Loucy (cell line): ENCODE data around the gene SEMA5A.

Experiments
- H2AFZ ChIP-seq: fragments of 200-600 bp; sonication (generic); 2 replicates; pipeline ENCODE4 v1.6.0; 2016; ENCODE audit warnings: antibody characterized with exemption, mild to moderate bottlenecking, low read length, moderate library complexity
- H3F3A ChIP-seq: fragments of 200-600 bp; 2 replicates; pipeline ENCODE4 v1.6.0; 2016; ENCODE audit warnings: antibody characterized with exemption, low read depth, mild to moderate bottlenecking
- H3K27me3 ChIP-seq: fragments of 200-600 bp; sonication (generic); 2 replicates; pipeline ENCODE4 v1.6.1; 2014; ENCODE audit warnings: low read length, mild to moderate bottlenecking; ENCODE audit not compliant: insufficient read depth, poor library complexity, severe bottlenecking
- H3K36me3 ChIP-seq: fragments of 200-600 bp; sonication (generic); 2 replicates; pipeline ENCODE4 v1.6.1; 2016; ENCODE audit warnings: low read length; ENCODE audit not compliant: insufficient read depth
- H3K4me1 ChIP-seq: fragments of 200-600 bp; sonication (generic); 2 replicates; pipeline ENCODE4 v1.5.1; 2014; ENCODE audit warnings: low read length, mild to moderate bottlenecking; ENCODE audit not compliant: insufficient read depth, poor library complexity, severe bottlenecking
- H3K4me2 ChIP-seq: fragments of 200-600 bp; sonication (generic); 2 replicates; pipeline ENCODE4 v1.6.0; 2014; ENCODE audit warnings: antibody characterized with exemption, low read length, low read depth, mild to moderate bottlenecking; ENCODE audit not compliant: poor library complexity, severe bottlenecking
- H3K4me3 ChIP-seq: fragments of 200-600 bp; sonication (generic); 2 replicates; pipeline ENCODE4 v1.5.1; 2014; ENCODE audit warnings: low read length, mild to moderate bottlenecking, mixed read lengths; ENCODE audit not compliant: poor library complexity, severe bottlenecking
- H3K79me2 ChIP-seq: fragments of 200-600 bp; sonication (generic); 2 replicates; pipeline ENCODE4 v1.6.1; 2014; ENCODE audit warnings: low read length; ENCODE audit not compliant: insufficient read depth
- H3K9ac ChIP-seq: fragments of 200-600 bp; sonication (generic); 2 replicates; pipeline ENCODE4 v1.6.0; 2014; ENCODE audit warnings: mild to moderate bottlenecking, low read depth, low read length, moderate library complexity; ENCODE audit not compliant: poor library complexity, severe bottlenecking
- H3K9me2 ChIP-seq: fragments of 200-600 bp; sonication (generic); replicated peaks from 2 replicates; pipeline ENCODE4 v1.6.1; 2016; ENCODE audit warnings: low read depth, low read length, mixed read lengths
- H3K9me3 ChIP-seq: fragments of 200-600 bp; sonication (generic); 2 replicates; pipeline ENCODE4 v1.6.1; 2014; ENCODE audit warnings: mild to moderate bottlenecking, antibody characterized with exemption, low read length, low read depth; ENCODE audit not compliant: insufficient read depth
- H4K20me1 ChIP-seq: fragments of 200-600 bp; sonication (generic); 2 replicates; pipeline ENCODE4 v1.6.0; 2014; ENCODE audit warnings: antibody characterized with exemption, low read length, mild to moderate bottlenecking; ENCODE audit not compliant: insufficient read depth, poor library complexity, severe bottlenecking
- EZH2phosphoT487 ChIP-seq: fragments of 200-600 bp; IDR thresholded peaks from 2 replicates; pipeline ENCODE4 v1.6.1; 2018; ENCODE audit warnings: antibody characterized with exemption, mild to moderate bottlenecking, moderate library complexity, borderline replicate concordance
- TF ChIP-seq, protein P1 (sequence below): fragments of 200-600 bp; sonication (generic); conservative IDR thresholded peaks from 2 replicates; pipeline ENCODE4 v1.5.1; 2014; ENCODE audit warnings: mild to moderate bottlenecking, antibody characterized with exemption, low read length

Gene SEMA5A

DNA sequence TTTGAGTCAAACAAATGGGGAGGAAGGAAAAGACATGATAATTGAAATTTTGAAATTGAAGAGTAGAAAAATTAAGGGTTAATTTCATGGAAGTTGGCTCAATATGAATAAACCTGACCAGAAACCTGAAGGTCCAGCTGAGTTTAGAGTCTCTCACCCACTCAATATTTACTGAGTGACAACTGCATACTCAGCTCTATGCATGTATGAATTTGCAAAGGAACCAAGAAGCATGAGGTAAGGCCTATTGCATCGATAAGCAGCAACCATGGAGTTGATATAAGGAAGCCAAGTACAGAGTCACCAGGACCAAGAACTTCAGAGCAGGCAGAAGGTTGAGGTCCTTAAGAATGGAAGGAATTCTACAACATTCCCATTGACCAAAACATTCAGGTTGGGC, 163.4 kb downstream of the SEMA5A start:
- H3K4me2 ChIP-seq = no peak overlapping the region
- no peaks in the 10 kb centered on the region for H3F3A ChIP-seq
- no peak overlapping the region for H3K4me3 ChIP-seq
- H3K79me2 ChIP-seq = no peaks in the 10 kb centered on the region
- no peaks in the 10 kb centered on the region for H4K20me1 ChIP-seq
- no peaks in the 10 kb centered on the region for H3K4me1 ChIP-seq
- H3K36me3 ChIP-seq = no peaks in the 10 kb centered on the region
- no peaks in the 10 kb centered on the region for H3K9me2 ChIP-seq
- no peaks in the 10 kb centered on the region for H3K27me3 ChIP-seq
- no peak overlapping the region for H3K9ac ChIP-seq
- no peak overlapping the region for H2AFZ ChIP-seq
- H3K9me3 ChIP-seq = no peaks in the 10 kb centered on the region
- TF ChIP-seq, protein P1, sequence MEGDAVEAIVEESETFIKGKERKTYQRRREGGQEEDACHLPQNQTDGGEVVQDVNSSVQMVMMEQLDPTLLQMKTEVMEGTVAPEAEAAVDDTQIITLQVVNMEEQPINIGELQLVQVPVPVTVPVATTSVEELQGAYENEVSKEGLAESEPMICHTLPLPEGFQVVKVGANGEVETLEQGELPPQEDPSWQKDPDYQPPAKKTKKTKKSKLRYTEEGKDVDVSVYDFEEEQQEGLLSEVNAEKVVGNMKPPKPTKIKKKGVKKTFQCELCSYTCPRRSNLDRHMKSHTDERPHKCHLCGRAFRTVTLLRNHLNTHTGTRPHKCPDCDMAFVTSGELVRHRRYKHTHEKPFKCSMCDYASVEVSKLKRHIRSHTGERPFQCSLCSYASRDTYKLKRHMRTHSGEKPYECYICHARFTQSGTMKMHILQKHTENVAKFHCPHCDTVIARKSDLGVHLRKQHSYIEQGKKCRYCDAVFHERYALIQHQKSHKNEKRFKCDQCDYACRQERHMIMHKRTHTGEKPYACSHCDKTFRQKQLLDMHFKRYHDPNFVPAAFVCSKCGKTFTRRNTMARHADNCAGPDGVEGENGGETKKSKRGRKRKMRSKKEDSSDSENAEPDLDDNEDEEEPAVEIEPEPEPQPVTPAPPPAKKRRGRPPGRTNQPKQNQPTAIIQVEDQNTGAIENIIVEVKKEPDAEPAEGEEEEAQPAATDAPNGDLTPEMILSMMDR = no peak
- TF ChIP-seq EZH2phosphoT487 = no peak

DNA sequence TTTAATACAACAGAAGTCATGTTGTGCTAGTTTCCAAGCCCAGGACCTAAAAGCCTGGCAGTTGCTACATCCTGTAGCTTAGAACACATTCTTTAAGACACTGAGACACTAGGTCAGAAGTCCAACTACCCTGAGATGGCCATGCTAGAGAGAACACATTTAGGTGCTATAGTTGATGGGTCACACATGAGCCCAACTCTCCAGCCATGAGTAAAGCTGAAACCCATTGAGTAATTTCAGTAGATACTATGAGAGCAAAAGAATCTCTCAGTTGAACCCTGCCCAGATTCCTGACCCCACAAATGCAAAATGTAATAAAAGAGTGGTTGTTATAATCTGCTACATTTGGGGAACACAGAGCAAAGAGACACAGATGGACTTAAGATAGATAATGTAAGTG, 164.4 kb downstream of the SEMA5A start:
- H4K20me1 ChIP-seq = no peaks in the 10 kb centered on the region
- TF ChIP-seq, protein P1 = no peak
- no peak for TF ChIP-seq EZH2phosphoT487
- H2AFZ ChIP-seq = no peak overlapping the region
- no peaks in the 10 kb centered on the region for H3F3A ChIP-seq
- no peaks in the 10 kb centered on the region for H3K9me3 ChIP-seq
- H3K4me2 ChIP-seq = no peak overlapping the region
- H3K27me3 ChIP-seq = no peaks in the 10 kb centered on the region
- H3K9me2 ChIP-seq = no peaks in the 10 kb centered on the region
- no peaks in the 10 kb centered on the region for H3K4me1 ChIP-seq
- H3K36me3 ChIP-seq = no peaks in the 10 kb centered on the region
- H3K79me2 ChIP-seq = no peaks in the 10 kb centered on the region
- no peak overlapping the region for H3K9ac ChIP-seq
- no peak overlapping the region for H3K4me3 ChIP-seq

- Histone ChIP-seq H3K79me2 (no peaks in the 10 kb centered on the region), H3F3A (no peaks in the 10 kb centered on the region), H3K4me1 (no peaks in the 10 kb centered on the region), H3K36me3 (no peaks in the 10 kb centered on the region), H3K9me3 (no peaks in the 10 kb centered on the region), H3K27me3 (no peaks in the 10 kb centered on the region), H3K9ac (no peak overlapping the region), H3K9me2 (no peaks in the 10 kb centered on the region), H3K4me3 (no peak overlapping the region), H4K20me1 (no peaks in the 10 kb centered on the region), H3K4me2 (no peak overlapping the region), H2AFZ (no peak overlapping the region)
- TF ChIP-seq, protein P1 = no peak
- no peak for TF ChIP-seq EZH2phosphoT487
Observed at GRCh38 chr5:9380109-9380508, 165.8 kb downstream of the SEMA5A start.
